Raji (cell line): ENCODE results near the gene GALNT18.

Experiments
- POLR2A ChIP-seq: IDR thresholded peaks from 2 replicates; pipeline ENCODE4 v1.6.1; 2011; ENCODE audit warnings: low read depth, low read length, control low read depth; ENCODE audit not compliant: insufficient read depth

Gene GALNT18

GRCh38 chr11:11521306-11522002 is 100.4 kb downstream of the GALNT18 start:
- TF ChIP-seq POLR2A = no peak

GRCh38 chr11:11520231-11521015 is 101.4 kb downstream of the GALNT18 start:
- TF ChIP-seq POLR2A = no peak

GRCh38 chr11:11519184-11519583 is 102.6 kb downstream of the GALNT18 start:
- TF ChIP-seq POLR2A = no peak

- TF ChIP-seq POLR2A = no peak
These were observed 107.6 kb downstream of the GALNT18 start for GRCh38 chr11:11514246-11514645.

- TF ChIP-seq POLR2A = no peak
These were observed 108.4 kb downstream of the GALNT18 start for GRCh38 chr11:11513422-11513821.

- no peak for TF ChIP-seq POLR2A
These were observed 108.9 kb downstream of the GALNT18 start for GRCh38 chr11:11512929-11513328.

- no peak for TF ChIP-seq POLR2A
These were observed 109.3 kb downstream of the GALNT18 start for GRCh38 chr11:11512502-11512901.

GRCh38 chr11:11512090-11512489 is 109.7 kb downstream of the GALNT18 start:
- no peak for TF ChIP-seq POLR2A

GRCh38 chr11:11510939-11511338 is 110.9 kb downstream of the GALNT18 start:
- no peak for TF ChIP-seq POLR2A

- TF ChIP-seq POLR2A = no peak
These were observed 116.1 kb downstream of the GALNT18 start for GRCh38 chr11:11505692-11506091.

GRCh38 chr11:11505190-11505589 is 116.6 kb downstream of the GALNT18 start:
- no peak for TF ChIP-seq POLR2A

GRCh38 chr11:11504071-11504470 is 117.7 kb downstream of the GALNT18 start:
- TF ChIP-seq POLR2A = no peak

GRCh38 chr11:11502263-11502861 is 119.4 kb downstream of the GALNT18 start:
- TF ChIP-seq POLR2A = no peak

- no peak for TF ChIP-seq POLR2A
These were observed 120.1 kb downstream of the GALNT18 start for GRCh38 chr11:11501546-11502262.

GRCh38 chr11:11500744-11501487 is 120.9 kb downstream of the GALNT18 start:
- TF ChIP-seq POLR2A = no peak
